GM12891 (cell line): Measurements from ENCODE around the gene ADD2.

ENCODE experiments used
- POLR2A ChIP-seq: IDR thresholded peaks from 2 replicates; pipeline ENCODE4 v1.6.1; 2011; ENCODE audit warnings: low read depth, low read length, control low read depth
- POLR2AphosphoS5 ChIP-seq: IDR thresholded peaks from 2 replicates; pipeline ENCODE4 v1.6.1; 2011; ENCODE audit warnings: low read depth, low read length, control low read depth
- POU2F2 ChIP-seq: IDR thresholded peaks from 2 replicates; pipeline ENCODE4 v1.6.1; 2011; ENCODE audit warnings: low read depth, mild to moderate bottlenecking, control low read depth, low read length, moderate library complexity
- SPI1 ChIP-seq: IDR thresholded peaks from 2 replicates; pipeline ENCODE4 v1.6.1; 2011; ENCODE audit warnings: low read depth, low read length, control low read depth
- TAF1 ChIP-seq: IDR thresholded peaks from 2 replicates; pipeline ENCODE4 v1.6.1; 2011; ENCODE audit warnings: low read depth, low read length, control low read depth

- TF ChIP-seq POLR2A: no peak
- no peak for TF ChIP-seq TAF1
- no peak for TF ChIP-seq SPI1
- no peak for TF ChIP-seq POLR2AphosphoS5
- no peak for TF ChIP-seq POU2F2
Observed at GRCh38 chr2:70711191-70711590, 56.8 kb downstream of the ADD2 start.
